A549 (cell line): ENCODE measurements around the gene C4orf50. TPM values are rescaled to one million over a fixed set of nuclear protein-coding genes. Genes with fewer than 3 reads are reported as not detected.

Experiments
- ATAC-seq, 2 experiments: fragments of 200-7000 bp in 1 of 2; fragments of >200 bp in 1 of 2; cut with Nextera tagmentation in 1 of 2; cut with Tn5 transposase in 1 of 2; 3 replicates each; pipeline versions ENCODE4 v1.8.0 to v1.9.1; 2018 to 2020; ENCODE audit warnings: mild to moderate bottlenecking in 1 of 2, moderate library complexity in 1 of 2
- CTCF ChIA-PET: fragments of 300-600 bp; sonication (Branson Sonifier 250); formaldehyde crosslinking; extraction: SDS; loops from one replicate; lab custom pipeline; 2021; ENCODE audit warnings: antibody characterized with exemption, inconsistent platforms; lab: Yijun Ruan, JAX
- POLR2A ChIA-PET: fragments of 350-600 bp; formaldehyde crosslinking; extraction: SDS; loops from one replicate; lab custom pipeline; 2021; ENCODE audit warnings: antibody characterized with exemption, inconsistent platforms; lab: Yijun Ruan, JAX
- DNase-seq, 2 experiments: peaks; one replicate each; pipeline versions ENCODE4 v3.0.0 to v3.0.0-alpha.2; 2011 to 2016; ENCODE audit warnings: low read depth in 1 of 2, low spot score in 1 of 2
- FAIRE-seq: peaks from 2 replicates; lab custom pipeline; 2011; peaks lifted over from hg19 to GRCh38; lab: Jason Lieb, UNC
- H3K27ac ChIP-seq, 2 experiments: fragments of >200 bp; sonication (Bioruptor Twin); formaldehyde crosslinking; 3 replicates each; pipeline ENCODE4 v1.5.1; 2016 to 2017
- H3K4me1 ChIP-seq: fragments of >200 bp; sonication (Bioruptor Twin); formaldehyde crosslinking; 3 replicates; pipeline ENCODE4 v1.6.1; 2016
- H3K4me2 ChIP-seq: fragments of >200 bp; sonication (Bioruptor Twin); formaldehyde crosslinking; 3 replicates; pipeline ENCODE4 v1.6.1; 2016
- H3K4me3 ChIP-seq: fragments of >200 bp; sonication (Bioruptor Twin); formaldehyde crosslinking; 3 replicates; pipeline ENCODE4 v1.5.1; 2016
- H3K9me3 ChIP-seq: fragments of >200 bp; sonication (Bioruptor Twin); formaldehyde crosslinking; 3 replicates; pipeline ENCODE4 v1.6.1; 2016
- EHF ChIP-seq: fragments of 250-450 bp; sonication (Bioruptor Pico); IDR thresholded peaks from 2 replicates; pipeline ENCODE4 v1.5.0; 2020; ENCODE audit warnings: mild to moderate bottlenecking
- EHMT2 ChIP-seq: fragments of 200-600 bp; sonication (generic); IDR thresholded peaks from 2 replicates; pipeline ENCODE4 v1.6.1; 2016; ENCODE audit warnings: antibody characterized with exemption, low read depth, mild to moderate bottlenecking, moderate library complexity
- MAZ ChIP-seq: fragments of 150-350 bp; IDR thresholded peaks from 2 replicates; pipeline ENCODE4 v1.6.1; 2014; ENCODE audit warnings: antibody characterized with exemption, low read depth, low read length, borderline replicate concordance
- NFE2L2 ChIP-seq: fragments of 150-350 bp; conservative IDR thresholded peaks from 2 replicates; pipeline ENCODE4 v1.6.1; 2014; ENCODE audit warnings: low read length
- PHF8 ChIP-seq: fragments of 200-600 bp; sonication (generic); IDR thresholded peaks from 2 replicates; pipeline ENCODE4 v1.6.1; 2016; ENCODE audit warnings: low read depth, mild to moderate bottlenecking, antibody characterized with exemption, moderate library complexity, borderline replicate concordance
- POLR2AphosphoS2 ChIP-seq: conservative IDR thresholded peaks from 2 replicates; pipeline ENCODE4 v1.6.1; 2012; ENCODE audit warnings: low read length, improper control_type of control experiment, inconsistent platforms
- SMC3 ChIP-seq: fragments of >200 bp; sonication (Bioruptor Twin); formaldehyde crosslinking; IDR thresholded peaks from 3 replicates; pipeline ENCODE4 v1.6.1; 2018; ENCODE audit warnings: inconsistent platforms
- TFCP2L1 ChIP-seq: fragments of 250-450 bp; sonication (Bioruptor Pico); IDR thresholded peaks from 2 replicates; pipeline ENCODE4 v1.5.0; 2021; ENCODE audit warnings: mild to moderate bottlenecking
- ZNF302 ChIP-seq: fragments of 250-450 bp; sonication (Bioruptor Pico); IDR thresholded peaks from 2 replicates; pipeline ENCODE4 v1.9.0; 2021; ENCODE audit warnings: inconsistent platforms, mild to moderate bottlenecking, moderate library complexity
- WGBS: methylation state at CpG from one replicate; pipeline ENCODE4 v1.1.6; 2017; ENCODE audit errors: missing lambda C conversion rate; 5-methylcytosine and 5-hydroxymethylcytosine counted together
- polyA plus RNA-seq, 4 experiments: library from polyadenylated mRNA; depleted of rRNA in 3 of 4; stranded (reverse); fragments of >200 nt; fragmentation: RNase III in 1 of 4; extraction: RNeasy Plus Mini Kit Qiagen cat#74134 plus additional on column Dnase treatment in 1 of 4; gene quantifications; 2 replicates in 3 of 4; 3 replicates in 1 of 4; pipeline ENCODE4 v1.2.3, GENCODE V29; 2011 to 2017
- TF ChIP-seq, protein P1 (sequence below): IDR thresholded peaks from 2 replicates; pipeline ENCODE4 v1.6.1; 2012
- TF ChIP-seq, protein P2 (sequence below): IDR thresholded peaks from 2 replicates; pipeline ENCODE4 v1.6.1; 2012; ENCODE audit warnings: low read depth, borderline replicate concordance
- TF ChIP-seq, protein P3 (sequence below): fragments of 150-350 bp; IDR thresholded peaks from 2 replicates; pipeline ENCODE4 v1.6.1; 2014; ENCODE audit warnings: low read depth, mild to moderate bottlenecking, low read length
- TF ChIP-seq, protein P4 (sequence below): fragments of 200-600 bp; sonication (generic); IDR thresholded peaks from 2 replicates; pipeline ENCODE4 v1.6.1; 2016; ENCODE audit warnings: antibody characterized with exemption, mild to moderate bottlenecking, moderate library complexity

The C4orf50 gene
- polyA plus RNA-seq, 2 of the 4 experiments (the other 2 are of a cell fraction): not detected

DNA sequence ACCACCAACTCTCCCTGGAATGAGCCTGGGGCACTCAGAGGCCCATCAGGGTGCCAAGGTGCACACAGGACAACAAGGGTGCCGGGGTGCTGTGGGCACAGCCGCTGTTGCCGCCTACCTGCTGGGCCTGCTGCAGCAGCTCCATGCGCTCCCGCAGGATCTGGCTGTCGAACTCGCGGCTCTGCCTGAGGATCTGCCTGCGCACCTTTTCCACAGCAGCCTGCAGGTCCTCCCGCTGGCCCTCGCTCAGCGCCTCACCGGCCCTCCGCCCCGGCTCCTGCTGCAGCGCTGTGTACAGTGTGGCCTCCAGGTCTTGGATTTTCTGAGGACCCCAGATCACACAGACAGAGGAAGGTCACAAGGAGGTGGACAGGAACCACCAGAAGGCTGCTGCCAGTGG, 17.6 kb upstream of the C4orf50 start:
- ATAC-seq: no peak
- H3K4me1 ChIP-seq: 0 out of 3 replicates have a peak, but pooled peaks cover 4% of the 10 kb centered on the region
- no peak for FAIRE-seq
- TF ChIP-seq SMC3 (no peak), TFCP2L1 (CRISPR knock-in tag) (no peak), EHF (CRISPR knock-in tag) (no peak)
- TF ChIP-seq, protein P1, sequence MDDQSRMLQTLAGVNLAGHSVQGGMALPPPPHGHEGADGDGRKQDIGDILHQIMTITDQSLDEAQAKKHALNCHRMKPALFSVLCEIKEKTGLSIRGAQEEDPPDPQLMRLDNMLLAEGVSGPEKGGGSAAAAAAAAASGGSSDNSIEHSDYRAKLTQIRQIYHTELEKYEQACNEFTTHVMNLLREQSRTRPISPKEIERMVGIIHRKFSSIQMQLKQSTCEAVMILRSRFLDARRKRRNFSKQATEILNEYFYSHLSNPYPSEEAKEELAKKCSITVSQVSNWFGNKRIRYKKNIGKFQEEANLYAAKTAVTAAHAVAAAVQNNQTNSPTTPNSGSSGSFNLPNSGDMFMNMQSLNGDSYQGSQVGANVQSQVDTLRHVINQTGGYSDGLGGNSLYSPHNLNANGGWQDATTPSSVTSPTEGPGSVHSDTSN: no peak
- TF ChIP-seq, protein P2, sequence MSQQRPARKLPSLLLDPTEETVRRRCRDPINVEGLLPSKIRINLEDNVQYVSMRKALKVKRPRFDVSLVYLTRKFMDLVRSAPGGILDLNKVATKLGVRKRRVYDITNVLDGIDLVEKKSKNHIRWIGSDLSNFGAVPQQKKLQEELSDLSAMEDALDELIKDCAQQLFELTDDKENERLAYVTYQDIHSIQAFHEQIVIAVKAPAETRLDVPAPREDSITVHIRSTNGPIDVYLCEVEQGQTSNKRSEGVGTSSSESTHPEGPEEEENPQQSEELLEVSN: no peak
- no peak for DNase-seq
- ChIA-PET CTCF (no interaction called here), POLR2A (no interaction called here)
- 100% methylated on average over 1 of the region's 16 CpGs for WGBS
- no peak overlapping the region for H3K4me2 ChIP-seq
- H3K4me3 ChIP-seq: no peak overlapping the region
- H3K27ac ChIP-seq: no peak overlapping the region
- H3K9me3 ChIP-seq: no peaks in the 10 kb centered on the region

DNA sequence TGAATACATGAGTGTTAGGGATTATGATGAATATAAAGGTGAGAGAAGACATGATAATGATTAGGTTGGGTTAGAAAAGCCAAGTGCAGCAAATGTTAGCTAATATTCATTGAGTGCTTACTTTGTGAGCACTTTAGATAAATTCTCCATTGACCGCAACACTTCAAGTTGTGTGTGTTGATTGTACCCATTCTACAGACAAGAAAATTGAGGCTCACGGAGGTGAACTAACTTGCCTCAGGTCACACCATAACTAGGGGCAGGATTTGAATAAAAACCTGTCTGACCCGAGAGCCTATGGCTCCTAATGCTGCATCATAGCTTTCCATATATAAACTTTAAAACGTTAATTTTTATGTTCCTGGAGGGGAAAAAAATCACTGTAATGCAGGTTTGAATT, 15.2 kb upstream of the C4orf50 start:
- H3K27ac ChIP-seq: peak overlapping the region in 1 of 2 experiments; percentile 70; a peak in 2 of 6 replicates
- no peaks in the 10 kb centered on the region for H3K9me3 ChIP-seq
- 0 out of 3 replicates have a peak, but pooled peaks cover 4% of the 10 kb centered on the region for H3K4me1 ChIP-seq
- DNase-seq (no peak), FAIRE-seq (no peak), ATAC-seq (no peak)
- no peak overlapping the region for H3K4me3 ChIP-seq
- TF ChIP-seq MAZ: no peak
- no peak for TF ChIP-seq TFCP2L1 (CRISPR knock-in tag)
- no peak for TF ChIP-seq NFE2L2
- TF ChIP-seq ZNF302 (CRISPR knock-in tag): no peak
- TF ChIP-seq, protein P3, sequence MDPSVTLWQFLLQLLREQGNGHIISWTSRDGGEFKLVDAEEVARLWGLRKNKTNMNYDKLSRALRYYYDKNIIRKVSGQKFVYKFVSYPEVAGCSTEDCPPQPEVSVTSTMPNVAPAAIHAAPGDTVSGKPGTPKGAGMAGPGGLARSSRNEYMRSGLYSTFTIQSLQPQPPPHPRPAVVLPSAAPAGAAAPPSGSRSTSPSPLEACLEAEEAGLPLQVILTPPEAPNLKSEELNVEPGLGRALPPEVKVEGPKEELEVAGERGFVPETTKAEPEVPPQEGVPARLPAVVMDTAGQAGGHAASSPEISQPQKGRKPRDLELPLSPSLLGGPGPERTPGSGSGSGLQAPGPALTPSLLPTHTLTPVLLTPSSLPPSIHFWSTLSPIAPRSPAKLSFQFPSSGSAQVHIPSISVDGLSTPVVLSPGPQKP: no peak
- no peak for TF ChIP-seq PHF8
- TF ChIP-seq, protein P4, sequence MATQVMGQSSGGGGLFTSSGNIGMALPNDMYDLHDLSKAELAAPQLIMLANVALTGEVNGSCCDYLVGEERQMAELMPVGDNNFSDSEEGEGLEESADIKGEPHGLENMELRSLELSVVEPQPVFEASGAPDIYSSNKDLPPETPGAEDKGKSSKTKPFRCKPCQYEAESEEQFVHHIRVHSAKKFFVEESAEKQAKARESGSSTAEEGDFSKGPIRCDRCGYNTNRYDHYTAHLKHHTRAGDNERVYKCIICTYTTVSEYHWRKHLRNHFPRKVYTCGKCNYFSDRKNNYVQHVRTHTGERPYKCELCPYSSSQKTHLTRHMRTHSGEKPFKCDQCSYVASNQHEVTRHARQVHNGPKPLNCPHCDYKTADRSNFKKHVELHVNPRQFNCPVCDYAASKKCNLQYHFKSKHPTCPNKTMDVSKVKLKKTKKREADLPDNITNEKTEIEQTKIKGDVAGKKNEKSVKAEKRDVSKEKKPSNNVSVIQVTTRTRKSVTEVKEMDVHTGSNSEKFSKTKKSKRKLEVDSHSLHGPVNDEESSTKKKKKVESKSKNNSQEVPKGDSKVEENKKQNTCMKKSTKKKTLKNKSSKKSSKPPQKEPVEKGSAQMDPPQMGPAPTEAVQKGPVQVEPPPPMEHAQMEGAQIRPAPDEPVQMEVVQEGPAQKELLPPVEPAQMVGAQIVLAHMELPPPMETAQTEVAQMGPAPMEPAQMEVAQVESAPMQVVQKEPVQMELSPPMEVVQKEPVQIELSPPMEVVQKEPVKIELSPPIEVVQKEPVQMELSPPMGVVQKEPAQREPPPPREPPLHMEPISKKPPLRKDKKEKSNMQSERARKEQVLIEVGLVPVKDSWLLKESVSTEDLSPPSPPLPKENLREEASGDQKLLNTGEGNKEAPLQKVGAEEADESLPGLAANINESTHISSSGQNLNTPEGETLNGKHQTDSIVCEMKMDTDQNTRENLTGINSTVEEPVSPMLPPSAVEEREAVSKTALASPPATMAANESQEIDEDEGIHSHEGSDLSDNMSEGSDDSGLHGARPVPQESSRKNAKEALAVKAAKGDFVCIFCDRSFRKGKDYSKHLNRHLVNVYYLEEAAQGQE: no peak
- TF ChIP-seq, protein P1: no peak
- no peak for TF ChIP-seq POLR2AphosphoS2
- TF ChIP-seq EHMT2: no peak
- TF ChIP-seq EHF (CRISPR knock-in tag): no peak
- CTCF ChIA-PET: interaction anchor here (0.9 to 1.2 kb wide), 2 partner anchors 11 to 14 kb away, joined by 3 to 5 read pairs; no protein-coding TSS in a partner anchor
- H3K4me2 ChIP-seq: no peak overlapping the region
- WGBS: 67% methylated on average over 4 of the region's 4 CpGs
- POLR2A ChIA-PET: no interaction called here
